Astrocyte (in vitro differentiated cells and primary cell): ENCODE data around the gene RFTN2. TPM values are rescaled to one million over a fixed set of nuclear protein-coding genes. Genes with fewer than 3 reads are reported as not detected.

Source experiments
- DNase-seq: peaks from one replicate; pipeline ENCODE4 v3.0.0-alpha.2; 2010; ENCODE audit warnings: low read depth
- FAIRE-seq: peaks from 2 replicates; lab custom pipeline; 2011; peaks lifted over from hg19 to GRCh38; lab: Jason Lieb, UNC
- H2AFZ ChIP-seq: 2 replicates; pipeline ENCODE4 v1.6.0; 2012; ENCODE audit warnings: low read depth, low read length, inconsistent platforms
- H3K27ac ChIP-seq: 2 replicates; pipeline ENCODE4 v1.5.1; 2011; ENCODE audit warnings: low read depth, low read length, inconsistent platforms
- H3K27me3 ChIP-seq: 2 replicates; pipeline ENCODE4 v1.6.0; 2011; ENCODE audit warnings: low read length, inconsistent platforms; ENCODE audit not compliant: insufficient read depth
- H3K36me3 ChIP-seq: 2 replicates; pipeline ENCODE4 v1.5.1; 2011; ENCODE audit warnings: low read length, inconsistent platforms; ENCODE audit not compliant: insufficient read depth
- H3K4me1 ChIP-seq: 2 replicates; pipeline ENCODE4 v1.5.1; 2011; ENCODE audit warnings: low read length, inconsistent platforms; ENCODE audit not compliant: insufficient read depth
- H3K4me2 ChIP-seq: 2 replicates; pipeline ENCODE4 v1.6.0; 2012; ENCODE audit warnings: low read length, inconsistent platforms
- H3K4me3 ChIP-seq: 2 replicates; pipeline ENCODE4 v1.5.1; 2011; ENCODE audit warnings: low read depth, mild to moderate bottlenecking, low read length, inconsistent platforms; ENCODE audit not compliant: insufficient read depth
- H3K79me2 ChIP-seq: 2 replicates; pipeline ENCODE4 v1.6.0; 2012; ENCODE audit warnings: mild to moderate bottlenecking, low read length, inconsistent platforms; ENCODE audit not compliant: insufficient read depth
- H3K9ac ChIP-seq: 2 replicates; pipeline ENCODE4 v1.6.0; 2012; ENCODE audit warnings: mild to moderate bottlenecking, low read length, inconsistent platforms
- H3K9me3 ChIP-seq: 2 replicates; pipeline ENCODE4 v1.5.1; 2012; ENCODE audit warnings: low read depth, mild to moderate bottlenecking, low read length, inconsistent platforms; ENCODE audit not compliant: insufficient read depth
- H4K20me1 ChIP-seq: 2 replicates; pipeline ENCODE4 v1.6.0; 2012; ENCODE audit warnings: low read length, inconsistent platforms; ENCODE audit not compliant: insufficient read depth
- H3K27ac Mint-ChIP-seq: one replicate; pipeline ENCODE4 v1.8.0; 2021; ENCODE audit warnings: mild to moderate bottlenecking, mixed read lengths; ENCODE audit not compliant: unreplicated experiment
- H3K27me3 Mint-ChIP-seq: one replicate; pipeline ENCODE4 v1.8.0; 2021; ENCODE audit warnings: low read depth, mixed read lengths; ENCODE audit not compliant: unreplicated experiment
- H3K36me3 Mint-ChIP-seq: one replicate; pipeline ENCODE4 v1.8.0; 2021; ENCODE audit warnings: low read depth, mixed read lengths; ENCODE audit not compliant: unreplicated experiment
- H3K4me1 Mint-ChIP-seq: one replicate; pipeline ENCODE4 v1.8.0; 2021; ENCODE audit warnings: low read depth, mixed read lengths; ENCODE audit not compliant: unreplicated experiment
- H3K4me3 Mint-ChIP-seq: one replicate; pipeline ENCODE4 v1.8.0; 2021; ENCODE audit warnings: mild to moderate bottlenecking, moderate library complexity, mixed read lengths; ENCODE audit not compliant: unreplicated experiment
- H3K9me3 Mint-ChIP-seq: one replicate; pipeline ENCODE4 v1.8.0; 2021; ENCODE audit warnings: mild to moderate bottlenecking, mixed read lengths; ENCODE audit not compliant: unreplicated experiment
- EZH2 ChIP-seq: IDR thresholded peaks from 2 replicates; pipeline ENCODE4 v1.6.1; 2012; ENCODE audit warnings: mild to moderate bottlenecking, low read length, inconsistent platforms; ENCODE audit not compliant: insufficient read depth
- total RNA-seq: library from RNA; stranded (reverse); gene quantifications from 2 replicates; pipeline ENCODE4 v1.2.1, GENCODE V29; 2021
- TF ChIP-seq, protein P1 (sequence below): IDR thresholded peaks from 2 replicates; pipeline ENCODE4 v1.5.1; 2011; ENCODE audit warnings: low read depth, mild to moderate bottlenecking, inconsistent platforms, low read length, moderate library complexity; ENCODE audit not compliant: insufficient read depth

RFTN2 gene
- total RNA-seq, 1 donor from 2014 or later: 7.1 TPM

DNA sequence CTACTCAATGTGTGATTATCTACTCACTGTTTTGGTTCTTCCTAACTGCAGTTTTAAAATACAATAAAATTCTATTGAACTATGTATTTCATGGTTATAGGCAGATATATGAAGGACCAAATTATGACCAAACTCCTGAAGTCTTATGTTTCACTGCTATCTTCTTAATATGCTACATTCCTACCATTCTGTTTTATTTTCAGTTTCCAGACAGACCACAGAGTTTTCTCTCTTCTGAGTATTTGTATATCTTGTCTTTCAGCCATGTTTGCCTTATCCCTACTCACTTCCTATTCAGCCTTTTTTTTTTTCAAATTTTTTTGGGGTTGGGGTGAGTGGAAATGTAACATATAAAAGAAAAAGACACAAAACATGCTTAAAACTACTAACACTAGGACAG is 6.3 kb downstream of the RFTN2 start:
- H3K9ac ChIP-seq: no peak overlapping the region
- H3K4me1 ChIP-seq: no peaks in the 10 kb centered on the region
- H3K4me2 ChIP-seq: no peak overlapping the region
- no peak overlapping the region for H2AFZ ChIP-seq
- H3K9me3 ChIP-seq: no peaks in the 10 kb centered on the region
- H3K4me1 Mint-ChIP-seq: peaks cover 8% of the 10 kb centered on the region
- H4K20me1 ChIP-seq: no peaks in the 10 kb centered on the region
- no peak for TF ChIP-seq EZH2
- no peaks in the 10 kb centered on the region for H3K36me3 ChIP-seq
- DNase-seq (no peak), FAIRE-seq (no peak)
- peaks cover 11% of the 10 kb centered on the region for H3K9me3 Mint-ChIP-seq
- H3K27ac ChIP-seq: no peak overlapping the region
- H3K27me3 ChIP-seq: no peaks in the 10 kb centered on the region
- H3K27me3 Mint-ChIP-seq: no peaks in the 10 kb centered on the region
- no peak overlapping the region for H3K27ac Mint-ChIP-seq
- H3K4me3 ChIP-seq: no peak overlapping the region
- H3K4me3 Mint-ChIP-seq: no peak overlapping the region
- H3K36me3 Mint-ChIP-seq: peaks cover 18% of the 10 kb centered on the region
- H3K79me2 ChIP-seq: no peaks in the 10 kb centered on the region

DNA sequence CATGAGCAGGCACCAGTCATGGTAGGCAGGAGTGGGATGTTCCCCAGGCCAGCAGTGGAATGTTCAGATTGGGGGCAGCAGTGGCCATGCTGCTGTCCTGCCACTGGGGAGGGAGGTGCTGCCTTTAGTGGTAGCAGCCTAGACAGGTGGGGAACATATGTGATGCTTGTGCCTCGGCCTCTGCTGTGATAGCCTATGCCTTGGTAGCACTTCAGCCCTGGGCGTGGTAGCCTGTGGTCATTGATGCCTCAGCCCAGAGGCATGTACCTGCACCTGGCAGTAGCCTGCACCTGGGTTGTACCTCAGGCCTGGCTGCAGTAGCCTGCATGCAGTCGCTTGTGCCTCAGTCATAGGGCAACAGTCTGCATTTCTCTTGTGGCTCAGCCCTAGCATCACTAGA is 7.1 kb downstream of the RFTN2 start:
- H3K9me3 ChIP-seq: no peaks in the 10 kb centered on the region
- Mint-ChIP-seq H3K4me1 (peaks cover 8% of the 10 kb centered on the region), H3K9me3 (peaks cover 11% of the 10 kb centered on the region), H3K27ac (no peak overlapping the region), H3K36me3 (peaks cover 21% of the 10 kb centered on the region), H3K27me3 (no peaks in the 10 kb centered on the region), H3K4me3 (no peak overlapping the region)
- H3K4me3 ChIP-seq: no peak overlapping the region
- no peak overlapping the region for H3K9ac ChIP-seq
- H3K27me3 ChIP-seq: no peaks in the 10 kb centered on the region
- no peaks in the 10 kb centered on the region for H4K20me1 ChIP-seq
- H3K27ac ChIP-seq: no peak overlapping the region
- no peak overlapping the region for H2AFZ ChIP-seq
- DNase-seq (no peak), FAIRE-seq (no peak)
- H3K36me3 ChIP-seq: no peaks in the 10 kb centered on the region
- H3K4me2 ChIP-seq: no peak overlapping the region
- TF ChIP-seq, protein P1, sequence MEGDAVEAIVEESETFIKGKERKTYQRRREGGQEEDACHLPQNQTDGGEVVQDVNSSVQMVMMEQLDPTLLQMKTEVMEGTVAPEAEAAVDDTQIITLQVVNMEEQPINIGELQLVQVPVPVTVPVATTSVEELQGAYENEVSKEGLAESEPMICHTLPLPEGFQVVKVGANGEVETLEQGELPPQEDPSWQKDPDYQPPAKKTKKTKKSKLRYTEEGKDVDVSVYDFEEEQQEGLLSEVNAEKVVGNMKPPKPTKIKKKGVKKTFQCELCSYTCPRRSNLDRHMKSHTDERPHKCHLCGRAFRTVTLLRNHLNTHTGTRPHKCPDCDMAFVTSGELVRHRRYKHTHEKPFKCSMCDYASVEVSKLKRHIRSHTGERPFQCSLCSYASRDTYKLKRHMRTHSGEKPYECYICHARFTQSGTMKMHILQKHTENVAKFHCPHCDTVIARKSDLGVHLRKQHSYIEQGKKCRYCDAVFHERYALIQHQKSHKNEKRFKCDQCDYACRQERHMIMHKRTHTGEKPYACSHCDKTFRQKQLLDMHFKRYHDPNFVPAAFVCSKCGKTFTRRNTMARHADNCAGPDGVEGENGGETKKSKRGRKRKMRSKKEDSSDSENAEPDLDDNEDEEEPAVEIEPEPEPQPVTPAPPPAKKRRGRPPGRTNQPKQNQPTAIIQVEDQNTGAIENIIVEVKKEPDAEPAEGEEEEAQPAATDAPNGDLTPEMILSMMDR: no peak
- no peak for TF ChIP-seq EZH2
- no peaks in the 10 kb centered on the region for H3K4me1 ChIP-seq
- no peaks in the 10 kb centered on the region for H3K79me2 ChIP-seq

DNA sequence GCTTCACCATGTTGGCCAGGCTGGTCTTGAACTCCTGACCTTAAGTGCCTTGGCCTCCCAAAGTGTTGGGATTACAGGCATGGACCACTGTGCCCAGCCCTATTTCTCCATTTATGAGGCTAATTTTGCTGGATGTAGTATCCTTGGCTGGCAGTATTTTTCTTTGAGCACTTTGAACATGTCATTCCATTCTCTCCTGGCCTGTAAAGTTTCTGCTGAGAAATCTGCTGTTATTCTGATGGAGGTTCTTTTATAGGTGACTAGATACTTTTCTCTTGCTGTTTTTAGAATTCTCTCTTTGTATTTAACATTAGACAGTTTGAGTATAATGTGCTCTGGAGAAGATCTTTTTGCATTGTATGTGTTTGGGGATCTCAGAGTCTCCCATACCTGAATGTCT is 9.1 kb downstream of the RFTN2 start:
- H3K27ac ChIP-seq: no peak overlapping the region
- no peak overlapping the region for H3K27ac Mint-ChIP-seq
- peaks cover 11% of the 10 kb centered on the region for H3K9me3 Mint-ChIP-seq
- no peaks in the 10 kb centered on the region for H4K20me1 ChIP-seq
- H3K4me1 Mint-ChIP-seq: peaks cover 7% of the 10 kb centered on the region
- H3K36me3 Mint-ChIP-seq: peaks cover 17% of the 10 kb centered on the region
- no peaks in the 10 kb centered on the region for H3K4me1 ChIP-seq
- no peaks in the 10 kb centered on the region for H3K79me2 ChIP-seq
- no peaks in the 10 kb centered on the region for H3K27me3 ChIP-seq
- H3K4me3 Mint-ChIP-seq: no peak overlapping the region
- H3K9ac ChIP-seq: no peak overlapping the region
- DNase-seq (no peak), FAIRE-seq (no peak)
- no peak overlapping the region for H3K4me3 ChIP-seq
- no peaks in the 10 kb centered on the region for H3K9me3 ChIP-seq
- no peaks in the 10 kb centered on the region for H3K36me3 ChIP-seq
- no peak overlapping the region for H3K4me2 ChIP-seq
- no peak overlapping the region for H2AFZ ChIP-seq
- no peaks in the 10 kb centered on the region for H3K27me3 Mint-ChIP-seq
- TF ChIP-seq EZH2: no peak
- TF ChIP-seq, protein P1: no peak
